ENCODE data around the gene PHLDA2. TPM values are rescaled to one million over a fixed set of nuclear protein-coding genes. Genes with fewer than 3 reads are reported as not detected.

Gene PHLDA2
- total RNA-seq, 3 donors from 2014 or later = 2.0 to 2.3 TPM; not detected in 1

- Histone ChIP-seq H3K36me3 (no peaks in the 10 kb centered on the region), H3K27ac (peak overlapping the region; percentile 64 to 85), H3K27me3 (no peaks in the 10 kb centered on the region), H3K4me1 (peaks cover 5 to 6% of the 10 kb centered on the region in 2 donors), H3K9me3 (no peaks in the 10 kb centered on the region), H3K4me3 (peak overlapping the region in 1 of 3 donors; percentile 20)
- TF ChIP-seq CTCF (IDR thresholded peaks at IDR 0.05) = no peak
- TF ChIP-seq POLR2AphosphoS5 (IDR thresholded peaks at IDR 0.05) = no peak
- no peak for TF ChIP-seq POLR2A (IDR thresholded peaks at IDR 0.05)
- intact Hi-C loops (cut with DNase I; ENCODE audit: low total_unique reads) = no loop called here
- no peak for DNase-seq (ENCODE audit: low spot score in 2 of 2)
Observed at GRCh38 chr11:2923446-2924375, 5.5 kb downstream of the PHLDA2 start.

- Histone ChIP-seq H3K27ac (no peak overlapping the region), H3K36me3 (no peaks in the 10 kb centered on the region), H3K9me3 (no peaks in the 10 kb centered on the region), H3K4me3 (no peak overlapping the region), H3K4me1 (peaks cover 5 to 6% of the 10 kb centered on the region in 2 donors), H3K27me3 (no peaks in the 10 kb centered on the region)
- intact Hi-C loops (cut with DNase I; ENCODE audit: low total_unique reads) = no loop called here
- TF ChIP-seq POLR2A (IDR thresholded peaks at IDR 0.05) (no peak), POLR2AphosphoS5 (IDR thresholded peaks at IDR 0.05) (no peak), CTCF (IDR thresholded peaks at IDR 0.05) (no peak)
- no peak for DNase-seq (ENCODE audit: low spot score in 2 of 2)
Observed at GRCh38 chr11:2922655-2923054, 6.6 kb downstream of the PHLDA2 start.

- TF ChIP-seq POLR2A (IDR thresholded peaks at IDR 0.05) (no peak), POLR2AphosphoS5 (IDR thresholded peaks at IDR 0.05) (no peak), CTCF (IDR thresholded peaks at IDR 0.05) (no peak)
- Histone ChIP-seq H3K4me3 (no peak overlapping the region), H3K36me3 (no peaks in the 10 kb centered on the region), H3K27ac (no peak overlapping the region), H3K27me3 (no peaks in the 10 kb centered on the region), H3K9me3 (no peaks in the 10 kb centered on the region), H3K4me1 (peaks cover 5 to 6% of the 10 kb centered on the region in 2 donors)
- no peak for DNase-seq (ENCODE audit: low spot score in 2 of 2)
- intact Hi-C loops (cut with DNase I; ENCODE audit: low total_unique reads) = no loop called here
Observed at GRCh38 chr11:2921742-2922493, 7.3 kb downstream of the PHLDA2 start.

- H3K4me1 ChIP-seq = peaks cover 5 to 6% of the 10 kb centered on the region in 2 donors
- TF ChIP-seq POLR2A (IDR thresholded peaks at IDR 0.05) = no peak
- no peak for TF ChIP-seq POLR2AphosphoS5 (IDR thresholded peaks at IDR 0.05)
- TF ChIP-seq CTCF (IDR thresholded peaks at IDR 0.05) = no peak
- no peak overlapping the region for H3K27ac ChIP-seq
- no peak overlapping the region for H3K4me3 ChIP-seq
- H3K27me3 ChIP-seq = no peaks in the 10 kb centered on the region
- DNase-seq (ENCODE audit: low spot score in 2 of 2) = no peak
- no peaks in the 10 kb centered on the region for H3K9me3 ChIP-seq
- no peaks in the 10 kb centered on the region for H3K36me3 ChIP-seq
- intact Hi-C loops (cut with DNase I; ENCODE audit: low total_unique reads) = no loop called here
Observed at GRCh38 chr11:2921261-2921660, 8.0 kb downstream of the PHLDA2 start.

GRCh38 chr11:2920343-2920742 lies 8.9 kb downstream of the PHLDA2 start:
- no peak overlapping the region for H3K27ac ChIP-seq
- no peaks in the 10 kb centered on the region for H3K36me3 ChIP-seq
- no peak overlapping the region for H3K4me3 ChIP-seq
- H3K27me3 ChIP-seq = no peaks in the 10 kb centered on the region
- intact Hi-C loops (cut with DNase I; ENCODE audit: low total_unique reads) = no loop called here
- TF ChIP-seq POLR2AphosphoS5 (IDR thresholded peaks at IDR 0.05) = no peak
- TF ChIP-seq CTCF (IDR thresholded peaks at IDR 0.05) = no peak
- TF ChIP-seq POLR2A (IDR thresholded peaks at IDR 0.05) = no peak
- H3K4me1 ChIP-seq = peaks cover 5 to 6% of the 10 kb centered on the region in 2 donors
- DNase-seq (ENCODE audit: low spot score in 2 of 2) = no peak
- H3K9me3 ChIP-seq = no peaks in the 10 kb centered on the region
